OCI-LY1 (cell line): Measurements from ENCODE around the gene CENPO.

Experiments used
- CTCF ChIP-seq: fragments of 200-600 bp; sonication (generic), shearing (Covaris generic); IDR thresholded peaks from 2 replicates; pipeline ENCODE4 v1.5.1; 2017; ENCODE audit warnings: mild to moderate bottlenecking, antibody characterized with exemption, low read length, moderate library complexity, mixed read lengths
- EZH2 ChIP-seq: fragments of 200-600 bp; sonication (generic), shearing (Covaris generic); IDR thresholded peaks from 2 replicates; pipeline ENCODE4 v1.8.0; 2017; ENCODE audit warnings: borderline replicate concordance, mixed run types, mild to moderate bottlenecking, antibody characterized with exemption, low read length, moderate library complexity, mixed read lengths

GRCh38 chr2:24827321-24828237, 34.4 kb downstream of the CENPO start:
- peak; percentile 97 for TF ChIP-seq CTCF
- TF ChIP-seq EZH2: no peak
